Caco-2 (cell line): ENCODE measurements around the gene PPP2R5E. TPM values are rescaled to one million over a fixed set of nuclear protein-coding genes. Genes with fewer than 3 reads are reported as not detected.

Source experiments
- BruUV-seq: library from RNA; stranded (reverse); fragments of 400-500 nt; replicated peaks from 2 replicates; lab custom pipeline; 2021; lab: Mats Ljungman, UMichigan
- CTCF ChIA-PET: fragments of 300-600 bp; sonication (Branson Sonifier 250); formaldehyde crosslinking; loops from one replicate; lab custom pipeline; 2022; ENCODE audit warnings: antibody characterized with exemption; lab: Charles Lee
- POLR2A ChIA-PET: fragments of 300-600 bp; sonication (Branson Sonifier 250); formaldehyde crosslinking; loops from one replicate; lab custom pipeline; 2022; ENCODE audit warnings: antibody characterized with exemption; lab: Charles Lee
- DNase-seq, 2 experiments: peaks; one replicate each; pipeline versions ENCODE4 v3.0.0 to v3.0.0-alpha.2; 2020 to 2022
- H3K27me3 ChIP-seq: replicated peaks from 2 replicates; pipeline ENCODE4 v1.6.0; 2011; ENCODE audit warnings: low read length; ENCODE audit not compliant: control insufficient read depth, insufficient read depth
- H3K36me3 ChIP-seq: 2 replicates; pipeline ENCODE4 v1.5.1; 2011; ENCODE audit warnings: low read length; ENCODE audit not compliant: control insufficient read depth, insufficient read depth
- H3K4me1 ChIP-seq: fragments of 250-450 bp; sonication (Bioruptor Pico); 2 replicates; pipeline ENCODE4 v1.5.1; 2020; ENCODE audit warnings: mild to moderate bottlenecking
- H3K4me3 ChIP-seq: 2 replicates; pipeline ENCODE4 v1.5.1; 2011; ENCODE audit warnings: low read depth, mild to moderate bottlenecking, control low read depth, low read length
- H3K9me3 ChIP-seq: fragments of 250-450 bp; sonication (Bioruptor Pico); 2 replicates; pipeline ENCODE4 v1.5.1; 2020; ENCODE audit warnings: mild to moderate bottlenecking, moderate library complexity
- H3K27ac Mint-ChIP-seq: one replicate; pipeline ENCODE4 v1.8.0; 2022; ENCODE audit warnings: mixed read lengths; ENCODE audit not compliant: unreplicated experiment
- H3K27me3 Mint-ChIP-seq: one replicate; pipeline ENCODE4 v1.8.0; 2022; ENCODE audit warnings: mixed read lengths; ENCODE audit not compliant: insufficient read depth, unreplicated experiment
- H3K36me3 Mint-ChIP-seq: one replicate; pipeline ENCODE4 v1.8.0; 2022; ENCODE audit warnings: mild to moderate bottlenecking, mixed read lengths; ENCODE audit not compliant: insufficient read depth, unreplicated experiment
- H3K4me1 Mint-ChIP-seq: one replicate; pipeline ENCODE4 v1.8.0; 2022; ENCODE audit warnings: low read depth, mixed read lengths; ENCODE audit not compliant: unreplicated experiment
- H3K4me3 Mint-ChIP-seq: one replicate; pipeline ENCODE4 v1.8.0; 2022; ENCODE audit warnings: mild to moderate bottlenecking, moderate library complexity, mixed read lengths; ENCODE audit not compliant: unreplicated experiment
- H3K9me3 Mint-ChIP-seq: one replicate; pipeline ENCODE4 v1.8.0; 2022; ENCODE audit warnings: mixed read lengths; ENCODE audit not compliant: unreplicated experiment
- intact Hi-C: fragments of 100-400 bp; cut with micrococcal nuclease; formaldehyde crosslinking; loops from one replicate; pipeline ENCODE4 v1.10.0; 2022; ENCODE audit not compliant: unreplicated experiment
- total RNA-seq: library from RNA; stranded (reverse); gene quantifications from 2 replicates; pipeline ENCODE4 v1.2.3, GENCODE V29; 2022
- TF ChIP-seq, protein P1 (sequence below), 2 experiments: fragments of 200-600 bp in 1 of 2; IDR thresholded peaks; 1 replicate in 1 of 2; 2 replicates in 1 of 2; pipeline versions ENCODE4 v1.5.1 to v1.8.0; 2011 to 2022; ENCODE audit warnings: antibody characterized with exemption in 1 of 2, control low read depth in 1 of 2, inconsistent platforms in 1 of 2, low read depth in 1 of 2, low read length in 1 of 2, mild to moderate bottlenecking in 1 of 2, moderate library complexity in 1 of 2; ENCODE audit not compliant: insufficient read depth in 1 of 2, severe bottlenecking in 1 of 2, unreplicated experiment in 1 of 2

PPP2R5E gene
- total RNA-seq, 1 experiment from 2014 or later: 58.6 TPM

DNA sequence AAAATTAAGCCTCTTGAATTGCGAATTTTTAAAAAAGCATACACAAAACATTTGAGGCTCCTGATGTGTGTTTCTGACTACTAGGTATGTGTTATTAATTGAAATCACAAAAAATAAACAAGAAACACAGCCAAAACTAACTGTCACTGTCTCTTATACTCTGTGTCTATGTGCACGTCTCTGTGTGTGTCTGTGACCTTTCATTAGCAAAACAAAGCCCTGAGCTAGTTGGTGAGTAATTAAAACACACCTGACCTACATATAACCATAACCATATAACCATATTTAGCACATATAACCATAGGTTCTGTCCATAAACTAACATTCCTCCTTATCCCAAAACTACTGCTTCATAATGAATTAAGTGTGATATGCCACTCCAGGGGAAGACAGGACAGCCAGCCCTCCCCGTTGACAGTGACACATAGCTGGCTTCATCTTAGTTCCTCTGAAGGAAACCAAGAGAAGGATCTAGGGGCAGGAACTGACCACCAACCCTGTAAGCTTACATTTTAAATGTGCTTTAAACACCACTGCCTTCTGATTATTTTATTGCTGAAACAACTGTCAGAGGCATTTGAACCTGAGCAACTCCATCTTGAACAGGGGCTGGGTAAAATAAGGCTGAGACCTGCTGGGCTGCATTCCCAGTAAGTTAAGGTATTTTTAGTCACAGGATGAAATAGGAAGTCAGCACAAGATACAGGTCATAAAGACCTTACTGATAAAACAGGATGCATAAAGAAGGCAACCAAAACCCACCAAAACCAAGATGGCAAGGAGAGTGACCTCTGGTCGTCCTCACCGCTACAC lies 106.7 kb downstream of the PPP2R5E start:
- Histone ChIP-seq H3K36me3 (no peaks in the 10 kb centered on the region), H3K27me3 (no peaks in the 10 kb centered on the region), H3K4me1 (peaks cover 14% of the 10 kb centered on the region; the same call in 1 of the 2 replicates), H3K4me3 (no peak overlapping the region), H3K9me3 (no peaks in the 10 kb centered on the region)
- intact Hi-C loops: no loop called here
- no peak overlapping the region for H3K27ac Mint-ChIP-seq
- H3K4me3 Mint-ChIP-seq: no peak overlapping the region
- TF ChIP-seq, protein P1, sequence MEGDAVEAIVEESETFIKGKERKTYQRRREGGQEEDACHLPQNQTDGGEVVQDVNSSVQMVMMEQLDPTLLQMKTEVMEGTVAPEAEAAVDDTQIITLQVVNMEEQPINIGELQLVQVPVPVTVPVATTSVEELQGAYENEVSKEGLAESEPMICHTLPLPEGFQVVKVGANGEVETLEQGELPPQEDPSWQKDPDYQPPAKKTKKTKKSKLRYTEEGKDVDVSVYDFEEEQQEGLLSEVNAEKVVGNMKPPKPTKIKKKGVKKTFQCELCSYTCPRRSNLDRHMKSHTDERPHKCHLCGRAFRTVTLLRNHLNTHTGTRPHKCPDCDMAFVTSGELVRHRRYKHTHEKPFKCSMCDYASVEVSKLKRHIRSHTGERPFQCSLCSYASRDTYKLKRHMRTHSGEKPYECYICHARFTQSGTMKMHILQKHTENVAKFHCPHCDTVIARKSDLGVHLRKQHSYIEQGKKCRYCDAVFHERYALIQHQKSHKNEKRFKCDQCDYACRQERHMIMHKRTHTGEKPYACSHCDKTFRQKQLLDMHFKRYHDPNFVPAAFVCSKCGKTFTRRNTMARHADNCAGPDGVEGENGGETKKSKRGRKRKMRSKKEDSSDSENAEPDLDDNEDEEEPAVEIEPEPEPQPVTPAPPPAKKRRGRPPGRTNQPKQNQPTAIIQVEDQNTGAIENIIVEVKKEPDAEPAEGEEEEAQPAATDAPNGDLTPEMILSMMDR (IDR thresholded peaks at IDR 0.05; ENCODE audit: insufficient read depth in 1 of 2, low read depth in 1 of 2, low read length in 1 of 2, severe bottlenecking in 1 of 2, unreplicated experiment in 1 of 2): no peak
- BruUV-seq: no TSS peak
- H3K27me3 Mint-ChIP-seq: no peaks in the 10 kb centered on the region
- DNase-seq: no peak
- no peaks in the 10 kb centered on the region for H3K9me3 Mint-ChIP-seq
- ChIA-PET CTCF (no interaction called here), POLR2A (no interaction called here)
- H3K4me1 Mint-ChIP-seq: peaks cover 27% of the 10 kb centered on the region
- H3K36me3 Mint-ChIP-seq: peaks cover 16% of the 10 kb centered on the region

DNA sequence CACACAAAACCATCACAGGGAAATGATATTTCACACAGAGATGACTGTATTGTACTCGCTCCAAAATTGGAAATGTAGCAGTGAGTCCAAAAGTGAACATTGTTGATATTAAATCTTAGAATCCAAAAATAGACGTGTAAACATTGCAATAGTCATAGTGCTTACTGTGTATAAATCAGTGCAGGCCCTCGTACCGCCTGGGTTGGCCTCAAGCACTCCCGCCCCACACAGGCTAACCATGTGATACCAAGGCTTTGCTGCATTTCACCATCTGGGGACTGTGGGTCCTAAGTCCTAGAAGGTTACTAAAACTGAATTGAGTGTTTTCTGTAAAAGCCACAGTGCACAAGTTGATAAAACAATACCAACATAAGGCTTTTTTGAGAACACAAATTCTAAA lies 107.3 kb downstream of the PPP2R5E start:
- no peaks in the 10 kb centered on the region for H3K9me3 ChIP-seq
- no peaks in the 10 kb centered on the region for H3K36me3 ChIP-seq
- Mint-ChIP-seq H3K9me3 (no peaks in the 10 kb centered on the region), H3K4me3 (no peak overlapping the region), H3K27me3 (no peaks in the 10 kb centered on the region), H3K27ac (peak overlapping the region; percentile 8), H3K36me3 (peaks cover 11% of the 10 kb centered on the region), H3K4me1 (peaks cover 27% of the 10 kb centered on the region)
- ChIA-PET POLR2A (no interaction called here), CTCF (no interaction called here)
- DNase-seq: no peak
- no peak overlapping the region for H3K4me3 ChIP-seq
- intact Hi-C loops: no loop called here
- no TSS peak for BruUV-seq
- TF ChIP-seq, protein P1 (IDR thresholded peaks at IDR 0.05; ENCODE audit: insufficient read depth in 1 of 2, low read depth in 1 of 2, low read length in 1 of 2, severe bottlenecking in 1 of 2, unreplicated experiment in 1 of 2): no peak
- H3K4me1 ChIP-seq: peaks cover 14% of the 10 kb centered on the region; the same call in 1 of the 2 replicates
- H3K27me3 ChIP-seq: no peaks in the 10 kb centered on the region

DNA sequence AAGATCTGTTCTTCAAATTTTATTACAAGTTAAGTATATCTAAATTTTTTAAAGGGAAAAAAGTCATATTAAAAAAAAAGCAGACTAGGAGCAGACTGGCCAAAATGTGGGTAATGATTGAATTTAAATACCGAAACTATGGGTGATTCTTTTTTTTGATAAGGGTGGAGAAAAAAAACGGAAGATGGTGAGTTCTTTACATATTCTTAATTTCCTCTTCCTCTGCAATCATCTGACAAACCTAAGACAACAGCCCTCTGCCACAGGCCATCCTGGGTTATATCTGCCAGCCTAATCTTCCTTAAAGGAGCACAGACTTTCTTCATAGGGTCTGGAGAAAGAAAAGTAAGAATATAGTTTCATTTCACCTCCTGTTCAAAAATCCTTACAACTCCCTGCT lies 108.0 kb downstream of the PPP2R5E start:
- H3K9me3 Mint-ChIP-seq: no peaks in the 10 kb centered on the region
- Histone ChIP-seq H3K27me3 (no peaks in the 10 kb centered on the region), H3K4me1 (peaks cover 14% of the 10 kb centered on the region; the same call in 1 of the 2 replicates), H3K4me3 (no peak overlapping the region), H3K36me3 (no peaks in the 10 kb centered on the region), H3K9me3 (no peaks in the 10 kb centered on the region)
- no peak overlapping the region for H3K4me3 Mint-ChIP-seq
- intact Hi-C loops: no loop called here
- CTCF ChIA-PET: no interaction called here
- peaks cover 27% of the 10 kb centered on the region for H3K4me1 Mint-ChIP-seq
- no TSS peak for BruUV-seq
- H3K27me3 Mint-ChIP-seq: no peaks in the 10 kb centered on the region
- POLR2A ChIA-PET: no interaction called here
- peak overlapping the region; percentile 8 for H3K27ac Mint-ChIP-seq
- TF ChIP-seq, protein P1 (IDR thresholded peaks at IDR 0.05; ENCODE audit: insufficient read depth in 1 of 2, low read depth in 1 of 2, low read length in 1 of 2, severe bottlenecking in 1 of 2, unreplicated experiment in 1 of 2): no peak
- no peak for DNase-seq
- H3K36me3 Mint-ChIP-seq: peaks cover 11% of the 10 kb centered on the region
